GM18508 (cell line): ENCODE measurements around the gene RAD18.

Source experiments
- ATAC-seq: cut with Tn5 transposase; IDR thresholded peaks from one replicate; pipeline ENCODE4 v1.9.1; 2021; ENCODE audit warnings: moderate number of reproducible peaks; ENCODE audit not compliant: insufficient read depth, unreplicated experiment

RAD18 gene

DNA sequence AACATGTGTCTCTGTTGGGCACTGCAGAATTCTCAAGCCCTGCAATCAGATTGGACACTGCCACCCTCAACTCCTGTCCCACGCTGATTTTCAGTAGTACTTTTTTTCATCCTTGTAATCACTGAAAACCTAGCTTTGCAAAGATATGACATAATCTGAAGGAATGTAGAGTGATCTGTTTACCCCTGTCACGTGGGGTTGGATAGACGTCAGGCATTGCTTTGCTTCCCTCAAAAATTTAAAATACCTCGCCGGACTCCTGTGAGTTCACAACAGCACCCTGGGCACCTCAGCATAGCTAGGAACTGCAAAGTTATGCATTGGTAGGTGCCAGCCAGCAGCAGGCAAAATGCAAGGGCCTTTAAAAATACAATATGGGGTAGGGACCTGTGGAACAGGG is 122.7 kb downstream of the RAD18 start:
- ATAC-seq, result no peak

GRCh38 chr3:8839607-8840325 is 123.5 kb downstream of the RAD18 start:
- no peak for ATAC-seq

DNA sequence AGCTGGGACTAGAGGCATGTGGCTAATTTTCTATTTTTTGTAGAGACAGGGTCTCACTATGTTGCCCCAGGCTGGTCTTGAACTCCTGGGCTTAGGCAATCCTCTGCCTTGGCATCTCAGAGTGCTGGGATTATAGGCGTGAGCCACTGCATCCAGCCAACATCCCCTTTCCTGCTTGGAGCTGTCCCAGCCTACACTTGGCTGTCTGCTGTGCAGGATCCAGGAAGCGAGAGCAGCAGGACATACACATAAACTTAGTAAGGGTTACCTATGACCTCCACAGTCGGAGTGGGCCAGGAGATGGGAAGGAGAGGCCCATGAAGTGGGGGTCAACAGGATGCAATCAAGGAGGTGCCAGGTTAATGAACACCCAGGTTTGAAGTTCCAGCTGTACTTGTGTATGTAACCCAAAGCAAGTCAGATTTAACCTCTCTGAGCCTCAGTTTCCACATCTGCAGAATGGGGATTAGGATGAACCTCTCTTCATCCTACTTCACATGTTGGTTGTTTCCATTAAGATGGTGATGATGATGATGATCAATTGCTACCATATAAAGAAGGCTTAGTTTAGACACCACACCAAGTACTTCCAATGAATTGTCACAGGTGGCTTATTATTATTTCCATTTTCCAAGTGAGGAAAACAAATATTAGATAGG is 124.4 kb downstream of the RAD18 start:
- no peak for ATAC-seq

- no peak for ATAC-seq
Observed at GRCh38 chr3:8838234-8838633, 125.0 kb downstream of the RAD18 start.

GRCh38 chr3:8837162-8837561 is 126.1 kb downstream of the RAD18 start:
- ATAC-seq, result no peak

GRCh38 chr3:8836096-8836495 is 127.2 kb downstream of the RAD18 start:
- ATAC-seq, result no peak

DNA sequence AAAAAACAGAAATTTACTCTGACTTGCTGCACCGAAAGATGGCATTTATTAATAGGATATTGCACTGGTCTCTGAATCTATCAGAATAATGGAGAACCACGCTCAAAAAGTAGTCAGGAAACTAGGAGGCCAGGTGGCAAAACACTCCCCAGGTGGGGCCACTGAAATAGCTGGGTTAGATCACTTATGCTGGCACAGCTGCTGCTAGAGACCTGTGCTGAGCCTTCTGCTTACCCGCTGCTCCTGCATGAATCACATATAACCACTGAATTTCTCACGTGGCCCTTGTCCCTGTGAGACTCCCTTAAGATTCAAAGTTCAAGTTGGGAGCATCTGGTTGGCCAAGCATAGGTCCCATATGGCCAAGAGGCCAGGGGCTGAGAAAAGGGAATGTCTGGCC is 127.9 kb downstream of the RAD18 start:
- no peak for ATAC-seq

- no peak for ATAC-seq
Observed at GRCh38 chr3:8834974-8835373, 128.3 kb downstream of the RAD18 start.

DNA sequence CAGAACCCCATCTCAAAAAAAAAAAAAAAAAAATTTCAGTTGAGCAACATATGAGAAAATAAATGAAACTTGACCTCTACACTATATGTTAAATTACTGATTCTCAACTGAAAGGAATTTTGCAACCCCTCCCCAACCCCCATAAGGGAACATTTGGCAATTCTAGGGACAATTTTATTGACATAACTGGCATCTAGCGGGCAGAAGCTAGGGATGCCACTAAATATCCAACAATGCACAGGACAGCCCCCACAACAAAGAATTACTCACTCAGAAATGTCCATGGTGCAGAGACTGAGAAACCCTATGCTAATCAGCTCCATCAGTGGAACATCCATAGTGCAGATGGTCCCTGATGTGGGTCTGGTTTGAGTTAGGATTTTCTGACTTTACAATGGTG is 135.6 kb downstream of the RAD18 start:
- no peak for ATAC-seq
